WI38 (cell line): Measurements from ENCODE around the gene ARPC5.
"Not testable (repeated sequence)": the region's sequence is repeated elsewhere in the genome, so short reads cannot be mapped to it uniquely, and the experiment has no call there.

ENCODE experiments used
- H3K4me3 ChIP-seq: 2 replicates; pipeline ENCODE4 v1.5.1; 2011; ENCODE audit warnings: low read depth, mild to moderate bottlenecking, control low read depth, low read length
- TF ChIP-seq, protein P1 (sequence below): IDR thresholded peaks from 2 replicates; pipeline ENCODE4 v1.5.1; 2012; ENCODE audit warnings: low read depth, mild to moderate bottlenecking, control low read depth, low read length

The ARPC5 gene

DNA sequence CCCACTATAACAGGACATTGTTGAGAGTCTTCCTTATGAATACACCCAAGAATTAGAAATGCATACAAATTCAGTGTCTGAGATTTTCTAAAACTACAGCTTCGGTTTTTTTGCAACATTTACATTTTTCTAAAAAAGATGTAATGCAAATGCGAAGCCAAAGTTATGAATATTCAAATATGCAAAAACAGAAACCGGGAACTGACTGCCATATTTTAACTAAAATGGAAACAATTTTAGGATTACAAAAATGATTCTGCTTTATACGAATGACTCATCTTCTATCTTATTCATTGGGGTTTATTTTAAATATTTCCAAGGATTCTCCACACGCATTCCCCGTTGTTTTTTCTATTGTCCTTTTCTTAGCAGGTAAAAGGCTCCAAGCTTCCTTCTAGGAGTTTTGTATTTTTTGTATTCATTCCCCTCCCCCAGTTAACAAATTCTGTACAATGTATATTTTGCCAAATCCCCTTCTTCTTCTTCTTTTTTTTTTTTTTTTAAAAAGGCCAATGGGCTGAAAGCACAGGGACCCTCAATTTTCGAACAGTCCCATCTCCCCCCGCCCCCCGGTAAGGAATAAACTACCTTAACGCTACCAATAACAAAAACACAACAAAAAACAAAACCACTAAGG, 1.0 kb downstream of the ARPC5 start:
- peak overlapping the region; percentile 89 for H3K4me3 ChIP-seq
- TF ChIP-seq, protein P1, sequence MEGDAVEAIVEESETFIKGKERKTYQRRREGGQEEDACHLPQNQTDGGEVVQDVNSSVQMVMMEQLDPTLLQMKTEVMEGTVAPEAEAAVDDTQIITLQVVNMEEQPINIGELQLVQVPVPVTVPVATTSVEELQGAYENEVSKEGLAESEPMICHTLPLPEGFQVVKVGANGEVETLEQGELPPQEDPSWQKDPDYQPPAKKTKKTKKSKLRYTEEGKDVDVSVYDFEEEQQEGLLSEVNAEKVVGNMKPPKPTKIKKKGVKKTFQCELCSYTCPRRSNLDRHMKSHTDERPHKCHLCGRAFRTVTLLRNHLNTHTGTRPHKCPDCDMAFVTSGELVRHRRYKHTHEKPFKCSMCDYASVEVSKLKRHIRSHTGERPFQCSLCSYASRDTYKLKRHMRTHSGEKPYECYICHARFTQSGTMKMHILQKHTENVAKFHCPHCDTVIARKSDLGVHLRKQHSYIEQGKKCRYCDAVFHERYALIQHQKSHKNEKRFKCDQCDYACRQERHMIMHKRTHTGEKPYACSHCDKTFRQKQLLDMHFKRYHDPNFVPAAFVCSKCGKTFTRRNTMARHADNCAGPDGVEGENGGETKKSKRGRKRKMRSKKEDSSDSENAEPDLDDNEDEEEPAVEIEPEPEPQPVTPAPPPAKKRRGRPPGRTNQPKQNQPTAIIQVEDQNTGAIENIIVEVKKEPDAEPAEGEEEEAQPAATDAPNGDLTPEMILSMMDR: no peak

DNA sequence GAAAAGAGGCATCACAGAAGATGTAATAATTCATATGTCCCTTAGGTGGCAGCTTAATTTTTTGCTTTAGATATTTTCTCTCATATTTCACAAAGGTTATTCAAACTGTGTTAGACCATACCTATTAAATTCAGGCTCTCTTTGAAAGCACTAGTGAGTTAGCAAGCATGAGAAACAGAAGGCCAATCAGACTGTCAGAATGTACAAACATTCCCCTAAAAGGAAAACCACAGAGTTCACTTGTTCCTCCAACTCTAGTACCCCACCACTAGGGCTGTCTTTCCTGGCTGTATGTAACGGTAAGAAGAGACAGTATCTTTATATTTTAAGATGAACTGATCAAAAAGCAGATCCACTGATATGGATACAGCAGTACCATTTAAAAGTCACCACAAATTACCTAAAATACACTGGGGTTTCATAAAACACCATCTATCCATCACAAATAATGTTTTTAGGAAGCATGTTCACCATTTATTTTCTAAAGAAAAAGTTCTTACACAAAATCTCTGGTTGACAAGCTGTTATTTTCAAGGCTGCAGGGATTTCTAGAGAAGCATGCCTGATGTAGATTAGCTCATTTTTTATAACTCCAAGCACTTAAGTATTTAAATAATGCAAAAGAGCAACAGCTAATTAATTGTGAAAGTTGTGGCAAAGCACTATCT, 1.8 kb downstream of the ARPC5 start:
- TF ChIP-seq, protein P1: no peak
- H3K4me3 ChIP-seq: peak overlapping the region; percentile 89

DNA sequence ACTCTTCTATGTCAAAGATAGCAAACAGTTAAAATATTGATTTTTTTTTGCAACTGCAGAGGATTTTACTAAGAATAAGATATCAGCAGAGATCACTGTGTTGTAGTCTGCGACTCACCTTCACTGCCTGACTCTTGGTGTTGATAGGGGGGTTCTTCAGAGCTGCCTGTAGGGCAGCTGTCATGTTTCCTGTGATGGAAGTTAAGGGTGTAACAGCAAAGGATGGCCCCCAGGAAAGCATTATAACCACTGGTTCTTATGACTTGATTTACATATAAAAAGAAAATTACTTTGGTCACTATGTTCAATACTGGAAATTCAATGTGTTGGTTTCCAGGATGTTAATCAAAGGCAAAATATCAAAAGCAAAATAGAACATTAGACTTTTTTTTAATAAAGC, 2.6 kb downstream of the ARPC5 start:
- TF ChIP-seq, protein P1: no peak
- peak overlapping the region; percentile 89 for H3K4me3 ChIP-seq

DNA sequence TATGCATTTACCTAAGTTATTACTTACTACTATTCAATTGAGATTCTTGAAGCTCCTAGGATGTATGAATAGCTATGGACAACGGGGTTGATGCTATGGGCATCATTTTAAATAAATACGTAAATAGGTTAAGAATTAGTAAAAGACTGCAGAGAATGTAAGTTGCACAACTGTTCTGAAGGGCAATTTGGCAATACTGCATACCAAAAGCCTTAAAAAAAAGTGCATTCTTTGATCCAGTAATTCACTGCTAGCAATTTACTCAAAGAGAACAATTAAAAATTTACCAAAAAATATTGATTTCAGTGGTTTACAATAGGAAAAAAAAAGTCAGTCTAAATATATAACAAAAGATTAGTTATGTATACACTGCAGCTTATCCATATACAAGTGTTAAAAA, 3.5 kb downstream of the ARPC5 start:
- TF ChIP-seq, protein P1: no peak
- peak overlapping the region; percentile 89 for H3K4me3 ChIP-seq

DNA sequence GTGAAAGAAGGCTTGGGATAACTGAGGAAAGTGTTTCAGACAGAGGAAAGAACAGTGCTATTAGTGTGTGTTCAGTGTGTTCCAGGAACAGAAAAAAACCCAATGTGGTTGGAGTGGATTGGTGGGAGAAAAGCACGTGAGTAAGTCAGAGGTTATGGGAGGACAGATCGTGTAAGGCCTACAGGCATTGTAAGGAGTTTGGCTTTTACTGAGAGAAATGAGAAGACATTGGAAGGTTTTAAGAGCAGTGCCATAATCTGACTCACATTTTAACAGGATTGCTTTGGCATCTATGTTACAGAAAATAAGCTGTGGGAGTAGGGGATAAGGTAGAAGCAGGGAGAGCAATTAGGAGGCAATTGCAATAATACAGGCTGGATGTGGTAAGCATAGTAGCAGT, 4.8 kb downstream of the ARPC5 start:
- TF ChIP-seq, protein P1: no peak
- H3K4me3 ChIP-seq: no peak overlapping the region

DNA sequence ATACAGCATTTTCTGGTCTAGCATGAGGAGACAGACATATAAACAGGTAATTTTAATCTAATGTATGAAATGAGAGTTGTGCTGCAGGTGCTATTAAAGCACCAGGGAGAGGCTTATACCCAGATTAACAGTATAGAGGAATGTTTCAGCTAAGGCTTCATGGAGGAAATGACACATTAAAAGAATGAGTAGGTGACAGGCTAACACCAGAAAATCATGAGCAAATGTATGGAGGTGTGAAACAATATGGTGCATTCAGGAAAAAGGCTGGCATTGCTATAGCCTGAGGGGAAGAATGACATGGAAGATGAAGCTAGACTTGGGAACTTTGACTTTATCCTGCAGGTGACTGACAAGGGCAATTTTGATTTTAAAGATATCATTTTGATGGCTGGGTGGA, 7.0 kb downstream of the ARPC5 start:
- no peak overlapping the region for H3K4me3 ChIP-seq
- TF ChIP-seq, protein P1: no peak

DNA sequence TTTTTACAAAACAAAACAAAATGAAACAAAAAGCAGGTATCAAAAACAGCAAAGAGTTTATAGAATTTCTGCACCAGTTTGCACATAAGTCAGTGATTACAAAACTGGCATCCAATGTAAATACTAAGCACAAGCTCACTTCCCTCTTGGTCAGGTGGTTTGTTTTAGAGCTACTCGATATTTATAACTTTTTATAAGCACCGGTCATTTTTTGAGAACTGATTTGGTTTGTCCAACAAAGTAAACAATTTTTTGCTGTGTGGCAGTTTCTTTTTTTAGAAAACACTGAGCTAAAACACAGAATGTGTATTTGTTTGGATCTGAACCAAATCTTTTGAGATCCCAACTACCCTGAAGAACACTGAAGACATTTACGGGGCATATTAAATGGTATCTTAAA, 9.3 kb downstream of the ARPC5 start:
- H3K4me3 ChIP-seq: not testable (repeated sequence)
